C4-2B (cell line): ENCODE results near the gene OR52M1.

Experiments used
- H3K27ac ChIP-seq: fragments of 450-650 bp; 2 replicates; pipeline ENCODE4 v1.5.1; 2017
- CTCF ChIP-seq: fragments of 450-650 bp; conservative IDR thresholded peaks from 2 replicates; pipeline ENCODE4 v1.5.1; 2017; ENCODE audit warnings: mild to moderate bottlenecking
- ZFX ChIP-seq: fragments of 450-650 bp; IDR thresholded peaks from 2 replicates; pipeline ENCODE4 v1.6.1; 2017

Gene OR52M1

DNA sequence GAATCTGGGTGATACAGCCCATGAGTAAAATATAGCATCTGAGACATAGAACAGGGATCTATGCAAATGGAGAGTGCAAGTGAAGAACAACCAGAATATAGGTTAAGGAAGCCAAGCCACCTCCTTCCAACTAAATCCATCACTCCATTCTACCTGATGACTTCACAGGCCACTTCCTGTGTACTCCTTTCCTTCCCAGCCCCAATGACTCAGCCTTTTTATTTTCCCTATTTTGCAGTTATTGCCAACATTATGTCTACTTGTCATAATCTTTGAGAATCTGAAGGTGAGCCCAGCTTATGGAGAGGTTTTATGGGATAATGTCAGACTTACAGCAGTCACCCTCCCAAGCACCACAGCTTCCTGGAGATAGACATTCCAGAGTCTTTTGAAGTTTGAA lies 1.4 kb upstream of the OR52M1 start:
- no peak overlapping the region for H3K27ac ChIP-seq

GRCh38 chr11:4546878-4547277 lies 1.9 kb downstream of the OR52M1 start:
- TF ChIP-seq CTCF (no peak), ZFX (no peak)
- H3K27ac ChIP-seq: no peak overlapping the region

More for the DNA sequence above, 1.4 kb upstream of the OR52M1 start:
- TF ChIP-seq CTCF (no peak), ZFX (no peak)

DNA sequence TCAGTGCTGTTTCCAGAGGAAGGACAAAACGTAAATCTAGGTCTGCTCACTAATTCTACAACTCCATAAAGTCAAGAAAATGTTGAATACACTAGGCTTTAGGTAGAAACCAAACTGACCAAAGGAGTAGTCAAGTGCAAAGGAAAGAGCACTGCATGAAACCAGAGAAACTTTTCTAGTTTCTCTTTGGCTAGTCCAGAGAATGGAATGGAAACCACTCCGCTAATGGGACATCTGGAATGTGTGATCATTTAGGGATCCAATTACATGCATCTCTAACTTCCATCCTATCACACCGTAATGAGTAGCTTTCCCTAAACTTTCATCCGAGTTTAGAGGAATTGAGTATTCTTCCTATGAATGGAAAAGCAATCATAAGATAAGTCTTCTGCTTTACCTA lies 2.4 kb downstream of the OR52M1 start:
- TF ChIP-seq CTCF (no peak), ZFX (no peak)

DNA sequence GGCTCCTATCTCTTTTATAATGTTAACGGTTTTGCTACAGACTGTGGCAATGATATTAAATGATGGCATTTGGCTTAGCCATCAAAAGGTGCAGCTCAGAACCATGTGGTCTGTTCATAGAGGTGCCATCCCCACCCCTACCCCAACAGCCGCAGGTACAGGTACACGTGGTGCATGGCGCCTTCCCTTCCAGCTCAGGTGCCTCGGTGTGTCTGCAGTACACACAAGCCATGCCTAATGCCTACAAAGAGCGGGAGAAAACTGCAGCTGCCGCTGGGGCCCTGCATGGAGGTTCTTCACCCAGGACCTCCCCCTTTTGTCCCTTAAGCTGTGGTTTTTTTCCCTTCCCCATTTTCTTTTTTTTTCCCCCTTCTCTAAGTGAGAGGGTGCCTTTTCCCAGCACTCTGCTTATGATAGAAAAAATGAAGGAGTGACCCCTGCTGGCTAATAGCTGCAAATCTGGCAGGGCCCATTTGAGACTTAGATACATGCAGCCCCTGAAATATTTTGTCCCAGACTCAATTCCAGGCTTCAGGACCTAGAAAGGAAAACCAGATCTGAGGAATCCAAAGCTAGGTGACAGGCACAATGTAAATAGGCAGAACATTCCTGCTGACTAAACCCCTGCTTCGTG lies 6.5 kb downstream of the OR52M1 start:
- H3K27ac ChIP-seq: no peak overlapping the region
- TF ChIP-seq CTCF (peak; percentile 79), ZFX (no peak)

More for the DNA sequence above, 2.4 kb downstream of the OR52M1 start:
- H3K27ac ChIP-seq: no peak overlapping the region

DNA sequence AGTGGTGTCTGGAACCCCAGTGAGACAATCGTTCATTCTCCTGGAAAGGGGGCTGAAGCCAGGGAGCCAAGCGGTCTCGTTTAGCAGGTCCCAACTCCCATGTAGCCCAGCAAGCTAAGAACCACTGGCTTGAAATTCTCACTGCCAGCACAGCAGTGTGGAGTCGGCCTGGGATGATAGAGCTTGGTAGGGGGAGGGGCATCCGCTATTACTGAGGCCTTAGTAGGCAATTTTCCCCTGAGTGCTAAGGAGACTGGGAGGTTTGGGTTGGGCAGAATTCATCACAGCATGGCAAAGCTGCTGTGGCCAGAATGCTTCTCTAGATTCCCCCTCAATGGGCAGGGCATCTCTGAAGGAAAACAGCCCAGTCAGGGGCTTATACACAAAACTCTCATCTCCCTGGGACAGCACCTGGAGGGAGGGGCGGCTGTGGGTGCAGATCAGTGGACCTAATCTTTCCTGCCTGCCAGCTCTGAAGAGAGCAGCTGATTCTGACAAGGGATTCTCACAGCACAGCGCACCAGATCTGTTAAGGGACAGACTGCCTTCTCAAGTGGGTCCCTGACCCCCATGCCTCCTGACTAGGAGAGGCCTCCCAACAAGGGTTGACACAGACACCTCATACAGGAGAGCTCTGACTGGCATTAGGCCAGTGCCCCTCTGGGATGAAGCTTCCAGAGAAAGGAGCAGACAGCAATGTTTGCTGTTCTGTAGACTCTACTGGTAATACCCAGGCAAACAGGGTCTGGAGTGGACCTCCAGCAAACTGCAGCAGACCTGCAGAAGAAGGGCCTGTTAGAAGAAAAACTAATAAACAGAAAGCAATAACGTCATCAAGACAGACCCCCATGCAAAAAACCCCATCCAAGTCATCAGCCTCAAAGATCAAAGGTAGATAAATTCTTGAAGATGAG lies 14.8 kb downstream of the OR52M1 start:
- peak overlapping the region; percentile 78 for H3K27ac ChIP-seq
- TF ChIP-seq ZFX: no peak
- no peak for TF ChIP-seq CTCF

DNA sequence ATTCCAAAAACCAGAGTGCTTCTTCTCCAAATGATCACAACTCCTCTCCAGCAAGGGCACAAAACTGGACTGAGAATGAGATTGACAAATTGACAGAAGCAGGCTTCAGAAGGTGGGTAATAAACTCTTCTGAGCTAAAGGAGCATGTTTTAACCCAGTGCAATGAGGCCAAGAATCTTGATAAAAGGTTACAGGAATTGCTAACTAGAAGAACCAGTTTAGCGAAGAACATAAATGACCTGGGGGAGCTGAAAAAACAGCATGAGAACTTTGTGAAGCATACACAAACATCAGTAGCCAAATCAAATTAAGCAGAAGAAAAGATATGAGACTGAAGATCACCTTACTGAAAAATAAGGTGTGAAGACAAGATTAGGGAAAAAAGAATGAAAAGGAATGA lies 15.5 kb downstream of the OR52M1 start:
- peak overlapping the region; percentile 78 for H3K27ac ChIP-seq
- TF ChIP-seq ZFX (no peak), CTCF (no peak)

DNA sequence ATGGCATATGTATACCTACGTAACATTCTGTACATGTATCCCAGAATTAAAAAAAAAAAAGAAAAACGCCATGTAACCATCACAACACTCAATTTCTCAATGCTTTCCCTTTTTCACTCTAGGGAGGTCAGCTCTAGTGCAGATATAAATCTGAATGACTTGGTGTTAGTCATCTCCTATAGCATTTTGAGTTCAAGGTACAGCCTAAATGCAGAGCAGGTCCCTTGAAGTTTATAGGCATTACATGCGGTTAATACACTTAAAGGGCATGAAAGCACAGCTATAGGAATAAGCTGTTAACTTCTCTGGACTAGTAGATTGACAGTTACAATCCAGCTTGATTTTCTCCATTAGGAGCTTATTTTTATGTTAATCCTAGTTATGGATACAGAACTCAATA lies 20.4 kb downstream of the OR52M1 start:
- no peak for TF ChIP-seq ZFX
- TF ChIP-seq CTCF: no peak
- no peak overlapping the region for H3K27ac ChIP-seq
